Muscle layer of duodenum (tissue), 2 donors: ENCODE results near the gene CTRL.

Source experiments
- H3K27ac ChIP-seq: one replicate; pipeline ENCODE4 v1.7.0; 2013; ENCODE audit warnings: mild to moderate bottlenecking, low read length
- H3K27me3 ChIP-seq: one replicate; pipeline ENCODE4 v1.7.0; 2013; ENCODE audit warnings: low read depth, mild to moderate bottlenecking, control low read depth, low read length
- H3K36me3 ChIP-seq, 2 donors: one replicate each; pipeline ENCODE4 v1.7.0; 2013; ENCODE audit warnings: low read length in 2 of 2, control low read depth in 1 of 2, mild to moderate bottlenecking in 1 of 2; ENCODE audit not compliant: insufficient read depth in 2 of 2, control insufficient read depth in 1 of 2
- H3K4me1 ChIP-seq, 2 donors: one replicate each; pipeline ENCODE4 v1.7.0; 2013; ENCODE audit warnings: low read length in 2 of 2, mild to moderate bottlenecking in 2 of 2, control low read depth in 1 of 2, moderate library complexity in 1 of 2; ENCODE audit not compliant: insufficient read depth in 2 of 2, control insufficient read depth in 1 of 2
- H3K4me3 ChIP-seq, 2 donors: one replicate each; pipeline ENCODE4 v1.7.0; 2013; ENCODE audit warnings: low read length in 2 of 2, low read depth in 1 of 2, mild to moderate bottlenecking in 1 of 2
- H3K9me3 ChIP-seq, 2 donors: one replicate each; pipeline ENCODE4 v1.7.0; 2013; ENCODE audit warnings: low read length in 2 of 2, control low read depth in 1 of 2, mild to moderate bottlenecking in 1 of 2; ENCODE audit not compliant: control insufficient read depth in 1 of 2
- donor health status: healthy.

CTRL gene

DNA sequence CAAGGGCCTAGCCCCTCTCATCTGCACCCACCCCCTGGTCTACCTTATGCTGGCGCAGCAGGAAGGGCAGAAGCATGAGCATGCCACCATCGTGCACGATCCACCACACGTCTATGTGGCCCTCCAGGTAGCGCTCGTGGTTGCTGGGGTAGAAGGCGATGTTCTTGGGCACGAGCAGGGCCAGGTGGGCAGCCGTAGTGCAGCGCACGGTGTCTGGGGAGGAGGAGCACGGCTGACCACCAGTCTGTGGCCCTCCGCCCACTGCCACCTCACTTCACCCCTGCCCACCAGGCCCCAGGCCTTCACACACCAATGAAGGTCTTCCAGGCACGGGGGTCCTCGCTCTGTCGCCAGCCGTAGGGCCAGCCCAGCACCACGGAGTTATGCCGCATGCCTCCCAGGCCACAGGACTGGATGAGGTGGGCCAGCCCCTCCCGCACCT, 14.5 kb upstream of the CTRL start:
- Histone ChIP-seq H3K36me3 (peaks cover 51 to 89% of the 10 kb centered on the region in 2 donors), H3K27me3 (no peaks in the 10 kb centered on the region), H3K4me3 (no peak overlapping the region), H3K9me3 (no peaks in the 10 kb centered on the region), H3K4me1 (peaks cover 0 to 42% of the 10 kb centered on the region in 2 donors), H3K27ac (no peak overlapping the region)

DNA sequence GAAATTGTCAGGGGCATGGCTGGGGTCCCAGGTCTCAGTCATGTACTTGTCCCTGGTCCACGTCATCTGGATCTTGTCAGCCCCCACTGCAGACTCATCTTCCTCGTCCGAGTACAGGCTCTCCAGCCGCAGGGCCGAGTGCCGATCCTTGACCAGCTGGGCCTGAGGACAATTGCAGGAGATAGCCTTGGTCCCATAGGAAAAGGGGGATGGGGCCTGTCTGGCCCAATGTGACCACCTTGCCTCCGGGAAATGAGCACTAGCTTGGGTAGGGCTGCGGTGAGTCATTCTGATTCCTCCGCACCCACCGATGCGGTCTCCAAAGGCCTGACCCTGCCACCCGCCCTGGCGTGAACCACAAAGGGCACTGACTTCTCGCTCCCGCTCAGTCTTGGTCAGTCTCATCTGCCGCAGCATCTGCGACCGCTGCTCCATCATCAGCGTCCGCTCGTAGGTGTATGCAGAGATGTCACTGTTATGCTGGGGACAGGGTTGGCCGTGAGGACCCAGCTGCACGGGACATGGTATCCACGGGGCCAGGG, 13.8 kb upstream of the CTRL start:
- no peaks in the 10 kb centered on the region for H3K9me3 ChIP-seq
- peaks cover 45 to 82% of the 10 kb centered on the region in 2 donors for H3K36me3 ChIP-seq
- peaks cover 0 to 38% of the 10 kb centered on the region in 2 donors for H3K4me1 ChIP-seq
- H3K4me3 ChIP-seq, result no peak overlapping the region
- H3K27me3 ChIP-seq, result no peaks in the 10 kb centered on the region
- H3K27ac ChIP-seq, result no peak overlapping the region

DNA sequence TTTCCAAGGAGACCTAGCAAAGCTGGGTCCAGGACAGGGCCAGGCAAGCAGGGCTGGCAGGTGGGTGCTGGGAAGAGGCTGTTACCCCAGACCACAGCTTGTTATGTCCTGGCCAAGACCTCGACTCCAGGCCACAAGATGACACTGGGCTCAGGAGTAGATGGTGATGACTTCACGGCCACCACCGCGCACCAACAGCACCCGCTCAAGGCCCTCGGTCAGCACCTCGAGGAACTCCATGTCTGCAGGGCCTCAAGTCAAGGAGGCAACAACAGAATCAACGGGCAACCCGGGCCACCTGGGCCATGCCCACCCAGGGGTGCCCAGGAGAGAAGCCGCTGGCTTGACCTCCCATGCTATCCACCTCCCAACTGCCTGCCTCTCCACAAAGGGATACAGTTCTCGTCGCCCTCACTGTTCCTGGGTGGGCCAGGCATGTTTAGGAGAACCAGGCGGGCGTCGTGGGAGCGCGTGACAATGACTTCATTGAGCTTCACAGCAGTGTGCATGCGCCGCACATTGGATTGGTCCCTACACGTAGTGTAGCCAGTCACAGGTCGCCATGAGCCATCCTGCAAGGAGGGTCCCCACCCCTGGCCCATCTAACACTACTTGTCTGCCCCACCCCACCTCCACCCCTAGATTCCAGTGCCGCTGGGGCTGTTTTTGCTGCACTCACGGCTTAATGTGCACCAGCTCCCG, 13.2 kb upstream of the CTRL start:
- Histone ChIP-seq H3K27me3 (no peaks in the 10 kb centered on the region), H3K4me1 (peaks cover 0 to 42% of the 10 kb centered on the region in 2 donors), H3K4me3 (no peak overlapping the region), H3K9me3 (no peaks in the 10 kb centered on the region), H3K36me3 (peaks cover 40 to 79% of the 10 kb centered on the region in 2 donors), H3K27ac (peak overlapping the region; percentile 31)

DNA sequence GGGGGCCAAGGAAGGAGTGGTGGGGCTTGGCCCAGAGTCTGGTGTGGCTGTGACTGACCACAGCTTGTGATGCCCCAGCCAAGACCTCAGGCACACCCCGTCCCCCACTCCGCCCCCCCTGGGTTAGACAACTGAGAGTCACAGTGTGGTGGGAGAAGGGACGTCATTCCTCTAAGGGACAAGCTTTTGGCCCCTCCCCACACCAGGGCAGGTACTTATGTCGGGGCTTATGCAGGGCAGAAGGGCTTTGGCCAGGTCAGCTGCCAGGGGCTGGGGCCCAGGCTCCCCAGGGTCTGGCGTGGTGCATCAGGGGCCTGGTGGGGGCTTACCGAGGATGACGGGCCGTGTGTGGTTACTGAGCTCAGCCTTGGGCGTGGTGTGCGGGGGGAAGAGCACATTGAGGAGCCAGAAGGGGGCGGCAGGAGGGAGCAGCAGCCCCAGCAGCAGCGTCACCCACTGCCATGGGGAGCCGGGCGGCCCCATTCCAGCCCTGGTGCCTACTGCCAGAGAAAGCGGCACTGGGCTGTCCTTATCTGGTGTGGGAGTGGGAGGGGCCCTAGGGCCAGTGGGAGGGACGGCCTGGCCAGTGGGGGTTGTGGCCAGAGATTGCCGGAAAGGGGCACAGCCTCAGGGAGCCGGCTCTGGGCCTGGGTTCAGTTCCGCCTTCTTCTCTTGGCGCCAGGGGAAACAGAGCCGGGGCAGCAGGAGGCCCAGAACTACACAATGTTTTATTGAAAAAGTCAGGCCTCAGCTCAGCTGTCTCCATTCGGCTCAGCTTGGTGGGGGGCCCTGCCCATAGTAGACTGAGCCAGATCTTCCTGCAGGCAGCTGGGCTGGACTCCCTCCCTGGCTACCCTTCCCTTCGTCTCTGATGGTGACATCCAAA, 12.2 kb upstream of the CTRL start, which contains the start of gene LCAT:
Gene LCAT, minus strand, starts transcription at position 502 of the 886 bp plus-strand sequence. Its CDS starts 19 bp downstream, at position 483.
- peaks cover 0 to 43% of the 10 kb centered on the region in 2 donors for H3K4me1 ChIP-seq
- H3K27me3 ChIP-seq, result no peaks in the 10 kb centered on the region
- H3K36me3 ChIP-seq, result peaks cover 37 to 75% of the 10 kb centered on the region in 2 donors
- no peak within 1 kb of the TSS for H3K4me3 ChIP-seq
- peak within 1 kb of the TSS; percentile 31 for H3K27ac ChIP-seq
- H3K9me3 ChIP-seq, result no peaks in the 10 kb centered on the region

DNA sequence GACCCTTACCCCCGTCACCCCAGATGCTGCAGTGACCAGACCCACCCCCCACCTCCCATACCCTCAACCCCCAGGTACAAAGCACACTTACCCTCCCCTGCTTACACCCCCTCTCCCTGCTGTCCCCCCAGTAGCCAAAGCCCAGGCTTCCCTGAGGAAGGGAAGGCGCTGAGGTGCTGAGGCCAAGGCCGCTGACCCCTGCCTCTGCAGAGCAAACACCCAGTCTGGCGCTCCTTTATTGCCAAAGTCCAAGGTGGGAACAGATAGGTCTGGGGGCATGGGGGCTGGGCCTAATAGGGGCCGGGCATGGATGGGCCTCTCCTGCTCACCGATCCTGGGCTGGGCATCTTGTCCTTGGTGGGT, 11.6 kb upstream of the CTRL start:
- peaks cover 0 to 43% of the 10 kb centered on the region in 2 donors for H3K4me1 ChIP-seq

DNA sequence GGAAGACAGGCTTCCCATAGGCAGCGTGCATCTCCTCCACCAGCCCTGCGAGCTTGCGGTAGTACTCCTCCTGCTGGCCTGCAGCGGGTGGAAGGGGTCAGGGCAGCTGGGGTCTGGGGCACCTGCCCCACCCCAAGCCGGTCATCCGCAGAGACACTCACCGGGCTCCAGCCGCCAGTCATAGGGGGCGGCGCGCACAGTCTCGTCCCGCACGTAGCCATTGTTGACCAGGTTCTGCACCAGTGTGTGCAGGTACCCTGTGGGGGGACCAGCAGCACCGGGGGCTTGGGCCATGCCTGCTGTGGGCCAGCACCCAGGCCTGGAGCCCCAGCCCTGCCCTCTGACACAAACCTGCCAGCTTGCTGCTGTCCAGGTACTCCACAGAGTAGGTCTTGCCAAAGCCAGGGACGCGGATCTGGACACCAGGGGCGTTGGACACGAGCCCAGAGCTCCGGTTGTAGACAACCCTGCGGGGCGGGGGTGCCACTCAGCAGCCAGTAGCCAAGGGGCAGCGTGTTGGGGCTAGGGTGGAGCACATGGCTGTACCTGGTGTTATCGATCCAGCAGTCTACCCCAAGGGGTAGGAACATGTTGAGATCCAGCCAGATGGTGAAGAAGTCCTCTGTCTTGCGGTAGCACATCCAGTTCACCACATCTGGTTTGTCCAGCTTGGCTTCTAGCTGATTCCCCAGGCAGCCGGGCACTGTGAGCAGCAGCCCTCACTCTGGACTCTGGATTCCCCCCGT, 11.0 kb upstream of the CTRL start:
- Histone ChIP-seq H3K4me3 (no peak overlapping the region), H3K27ac (no peak overlapping the region), H3K27me3 (no peaks in the 10 kb centered on the region), H3K36me3 (peaks cover 26 to 63% of the 10 kb centered on the region in 2 donors), H3K4me1 (peaks cover 0 to 43% of the 10 kb centered on the region in 2 donors), H3K9me3 (no peaks in the 10 kb centered on the region)

More for the DNA sequence above, 11.6 kb upstream of the CTRL start:
- H3K9me3 ChIP-seq, result no peaks in the 10 kb centered on the region
- no peak overlapping the region for H3K27ac ChIP-seq
- H3K4me3 ChIP-seq, result no peak overlapping the region
- H3K36me3 ChIP-seq, result peaks cover 31 to 69% of the 10 kb centered on the region in 2 donors
- no peaks in the 10 kb centered on the region for H3K27me3 ChIP-seq

DNA sequence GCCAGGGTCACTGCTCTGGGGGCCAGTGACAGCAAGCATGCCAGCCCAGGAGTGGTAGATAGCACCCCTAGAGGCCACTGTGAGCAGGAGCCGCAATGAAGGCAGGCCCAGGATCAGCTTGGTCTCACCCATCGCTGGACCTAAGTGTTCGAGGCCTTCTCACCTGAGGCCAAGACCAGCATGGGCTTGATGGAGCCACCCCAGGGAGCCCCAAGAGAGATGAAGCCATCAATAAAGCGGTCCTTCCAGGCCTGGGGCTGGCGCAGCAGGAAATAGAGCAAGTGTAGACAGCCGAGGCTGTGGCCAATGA, 10.5 kb upstream of the CTRL start:
- Histone ChIP-seq H3K4me3 (no peak overlapping the region), H3K27ac (no peak overlapping the region), H3K36me3 (peaks cover 22 to 58% of the 10 kb centered on the region in 2 donors), H3K27me3 (no peaks in the 10 kb centered on the region), H3K9me3 (no peaks in the 10 kb centered on the region), H3K4me1 (peaks cover 0 to 48% of the 10 kb centered on the region in 2 donors)

DNA sequence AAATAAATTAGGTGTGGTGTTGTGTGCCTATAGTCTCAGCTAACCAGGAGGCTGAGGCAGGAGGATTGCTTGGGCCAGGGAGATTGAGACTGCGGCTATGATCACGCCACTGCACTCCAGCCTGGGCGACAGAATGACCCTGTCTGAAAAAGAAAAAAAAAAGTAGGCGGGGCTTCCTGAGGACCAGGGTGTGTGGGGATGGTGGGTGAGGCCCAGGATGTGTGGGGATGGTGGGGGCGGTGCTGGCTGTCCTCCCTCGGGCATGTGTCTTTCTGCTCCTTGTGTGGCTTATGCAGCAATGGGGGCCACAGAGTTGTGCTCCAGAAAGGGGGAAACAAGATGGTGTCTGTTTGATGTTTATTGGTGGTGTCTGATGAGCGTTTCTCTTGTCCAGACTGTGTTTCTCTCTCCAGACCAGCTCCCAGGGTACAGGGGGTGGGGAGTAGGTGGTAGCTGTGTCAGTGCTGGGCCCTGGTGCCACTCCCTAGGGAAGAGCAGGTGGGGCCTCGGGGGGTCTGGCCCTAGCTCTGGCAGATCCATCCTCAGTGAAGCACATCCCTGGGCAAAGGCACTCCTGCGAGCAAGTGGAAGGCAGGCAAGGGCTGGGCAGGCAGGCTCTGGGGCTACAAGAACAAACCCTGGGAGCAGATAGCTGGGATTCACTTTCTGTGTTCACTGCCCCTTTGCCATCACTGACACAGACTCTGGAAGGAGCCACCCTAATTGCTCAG, 10.0 kb upstream of the CTRL start:
- Histone ChIP-seq H3K27ac (no peak overlapping the region), H3K36me3 (peaks cover 21 to 53% of the 10 kb centered on the region in 2 donors), H3K4me1 (peaks cover 0 to 52% of the 10 kb centered on the region in 2 donors), H3K27me3 (no peaks in the 10 kb centered on the region), H3K9me3 (no peaks in the 10 kb centered on the region), H3K4me3 (no peak overlapping the region)

DNA sequence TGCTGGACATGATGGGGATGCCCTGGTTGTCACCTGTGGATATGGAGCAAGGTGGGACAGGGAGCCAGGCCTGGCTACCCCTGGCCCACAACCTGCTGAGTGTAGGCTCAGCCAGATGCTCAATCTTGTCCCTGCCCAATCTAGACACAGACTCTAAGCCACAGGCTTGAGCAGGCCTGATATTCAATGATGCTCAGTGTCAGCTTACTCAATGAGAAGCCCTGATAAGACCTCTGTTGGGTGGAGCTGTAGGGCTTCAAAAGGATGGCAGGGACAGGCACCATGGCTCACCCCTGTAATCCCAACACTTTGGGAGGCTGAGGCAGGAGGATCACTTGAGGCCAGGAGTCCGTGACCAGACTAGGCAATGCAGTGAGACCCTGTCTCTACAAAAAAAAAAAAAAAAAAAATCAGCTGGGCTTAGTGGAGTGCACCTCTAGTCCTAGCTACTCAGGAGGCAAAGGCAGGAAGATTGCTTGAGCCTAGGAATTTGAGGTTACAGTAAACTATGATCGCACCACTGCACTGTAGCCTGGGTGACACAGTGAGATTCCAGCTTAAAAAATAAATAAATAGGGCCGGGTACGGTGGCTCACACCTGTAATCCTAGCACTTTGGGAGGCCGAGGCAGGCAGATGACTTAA, 8.9 kb upstream of the CTRL start:
- Histone ChIP-seq H3K36me3 (peaks cover 10 to 42% of the 10 kb centered on the region in 2 donors), H3K27me3 (no peaks in the 10 kb centered on the region), H3K4me3 (no peak overlapping the region), H3K9me3 (no peaks in the 10 kb centered on the region), H3K4me1 (peaks cover 0 to 48% of the 10 kb centered on the region in 2 donors), H3K27ac (no peak overlapping the region)
